Kidney tubule cell (primary cell): ENCODE data around the gene ZNF141.

Source experiments
- DNase-seq: peaks from one replicate; pipeline ENCODE4 v3.0.0-alpha.2; 2018; ENCODE audit warnings: low spot score

The ZNF141 gene

GRCh38 chr4:385934-386707, 48.5 kb downstream of the ZNF141 start:
- no peak for DNase-seq

- DNase-seq, result no peak
Measured at GRCh38 chr4:386708-387105, 49.1 kb downstream of the ZNF141 start.

- no peak for DNase-seq
Measured at GRCh38 chr4:404006-404405, 66.4 kb downstream of the ZNF141 start.

GRCh38 chr4:408321-408720, 70.7 kb downstream of the ZNF141 start:
- peak; percentile 19 for DNase-seq

GRCh38 chr4:422587-422986, 85.0 kb downstream of the ZNF141 start:
- no peak for DNase-seq
